ENCODE results near the gene CCL28.

CCL28 gene

GRCh38 chr5:43363445-43364152, 48.6 kb downstream of the CCL28 start:
- Mint-ChIP-seq H3K4me3 (no peak overlapping the region), H3K27me3 (ENCODE audit: low read depth, poor library complexity) (peaks cover 7% of the 10 kb centered on the region), H3K9me3 (peaks cover 46% of the 10 kb centered on the region), H3K36me3 (ENCODE audit: low read depth) (no peaks in the 10 kb centered on the region), H3K27ac (no peak overlapping the region), H3K4me1 (no peaks in the 10 kb centered on the region)
- no peak for DNase-seq
- TF ChIP-seq, protein P1, sequence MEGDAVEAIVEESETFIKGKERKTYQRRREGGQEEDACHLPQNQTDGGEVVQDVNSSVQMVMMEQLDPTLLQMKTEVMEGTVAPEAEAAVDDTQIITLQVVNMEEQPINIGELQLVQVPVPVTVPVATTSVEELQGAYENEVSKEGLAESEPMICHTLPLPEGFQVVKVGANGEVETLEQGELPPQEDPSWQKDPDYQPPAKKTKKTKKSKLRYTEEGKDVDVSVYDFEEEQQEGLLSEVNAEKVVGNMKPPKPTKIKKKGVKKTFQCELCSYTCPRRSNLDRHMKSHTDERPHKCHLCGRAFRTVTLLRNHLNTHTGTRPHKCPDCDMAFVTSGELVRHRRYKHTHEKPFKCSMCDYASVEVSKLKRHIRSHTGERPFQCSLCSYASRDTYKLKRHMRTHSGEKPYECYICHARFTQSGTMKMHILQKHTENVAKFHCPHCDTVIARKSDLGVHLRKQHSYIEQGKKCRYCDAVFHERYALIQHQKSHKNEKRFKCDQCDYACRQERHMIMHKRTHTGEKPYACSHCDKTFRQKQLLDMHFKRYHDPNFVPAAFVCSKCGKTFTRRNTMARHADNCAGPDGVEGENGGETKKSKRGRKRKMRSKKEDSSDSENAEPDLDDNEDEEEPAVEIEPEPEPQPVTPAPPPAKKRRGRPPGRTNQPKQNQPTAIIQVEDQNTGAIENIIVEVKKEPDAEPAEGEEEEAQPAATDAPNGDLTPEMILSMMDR (IDR thresholded peaks at IDR 0.05) = no peak

DNA sequence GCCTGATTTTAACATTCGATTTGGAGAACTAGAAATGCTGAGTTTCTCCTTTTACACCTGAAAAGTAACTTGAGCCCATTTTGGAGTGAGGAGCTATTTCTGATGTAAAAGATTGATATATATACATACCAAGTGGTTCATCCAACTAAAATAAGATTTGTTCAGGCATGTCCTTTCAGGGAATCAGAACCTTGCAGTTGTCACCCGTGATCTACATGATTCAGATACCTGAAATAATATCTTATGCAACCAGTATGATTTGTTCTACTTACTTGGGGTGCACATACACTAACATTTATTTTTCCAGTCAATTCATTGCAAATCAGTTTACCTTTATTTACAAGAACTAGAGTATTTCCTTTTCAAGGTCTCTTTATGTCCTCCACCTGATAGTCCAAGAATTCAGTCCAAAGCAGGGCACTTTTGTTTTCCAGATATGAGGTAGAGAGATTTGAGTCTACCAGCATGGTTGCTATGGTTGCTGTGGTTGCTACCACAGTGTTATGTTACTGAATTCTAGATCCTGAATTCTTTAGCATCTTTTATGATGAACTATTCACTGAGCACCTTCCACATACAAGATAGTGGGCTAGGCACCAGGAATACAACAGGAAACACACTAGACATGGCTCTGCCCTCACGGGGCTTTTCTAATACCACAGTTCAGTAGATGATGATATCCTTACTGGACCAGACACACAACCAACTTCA, 49.3 kb downstream of the CCL28 start:
- TF ChIP-seq, protein P1 (IDR thresholded peaks at IDR 0.05) = no peak
- H3K27me3 Mint-ChIP-seq (ENCODE audit: low read depth, poor library complexity) = peaks cover 7% of the 10 kb centered on the region
- H3K9me3 Mint-ChIP-seq = peaks cover 39% of the 10 kb centered on the region
- H3K27ac Mint-ChIP-seq = no peak overlapping the region
- DNase-seq = no peak
- peaks cover 2% of the 10 kb centered on the region for H3K4me1 Mint-ChIP-seq
- no peaks in the 10 kb centered on the region for H3K36me3 Mint-ChIP-seq (ENCODE audit: low read depth)
- H3K4me3 Mint-ChIP-seq = no peak overlapping the region

- Mint-ChIP-seq H3K4me1 (peaks cover 13% of the 10 kb centered on the region), H3K4me3 (no peak overlapping the region), H3K27ac (no peak overlapping the region), H3K27me3 (ENCODE audit: low read depth, poor library complexity) (peaks cover 5% of the 10 kb centered on the region), H3K36me3 (ENCODE audit: low read depth) (no peaks in the 10 kb centered on the region), H3K9me3 (peaks cover 32% of the 10 kb centered on the region)
- TF ChIP-seq, protein P1 (IDR thresholded peaks at IDR 0.05) = no peak
- DNase-seq = no peak
Observed at GRCh38 chr5:43358726-43359125, 53.5 kb downstream of the CCL28 start.

DNA sequence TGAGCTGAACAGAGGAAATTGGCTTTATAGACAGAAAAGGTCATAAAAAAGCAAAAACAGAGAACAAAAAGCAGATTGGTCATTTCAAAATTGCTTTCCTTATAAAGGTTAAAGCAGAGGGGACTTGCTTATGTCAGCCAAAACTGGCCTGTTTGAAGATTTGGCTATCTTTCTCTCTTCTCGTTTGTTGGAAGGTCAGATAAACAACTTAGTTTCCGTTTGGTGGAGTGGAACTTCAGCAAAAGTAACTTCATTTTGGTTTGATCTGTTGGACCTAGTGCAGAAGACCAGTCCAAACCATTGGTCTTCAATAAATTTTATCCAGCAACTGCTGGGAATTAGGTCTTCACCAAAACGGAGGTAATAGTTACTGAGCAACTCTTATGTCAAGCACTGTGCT, 53.9 kb downstream of the CCL28 start:
- H3K9me3 Mint-ChIP-seq = peaks cover 32% of the 10 kb centered on the region
- peaks cover 5% of the 10 kb centered on the region for H3K27me3 Mint-ChIP-seq (ENCODE audit: low read depth, poor library complexity)
- no peak for DNase-seq
- H3K4me1 Mint-ChIP-seq = peaks cover 13% of the 10 kb centered on the region
- no peak overlapping the region for H3K27ac Mint-ChIP-seq
- no peaks in the 10 kb centered on the region for H3K36me3 Mint-ChIP-seq (ENCODE audit: low read depth)
- TF ChIP-seq, protein P1 (IDR thresholded peaks at IDR 0.05) = no peak
- H3K4me3 Mint-ChIP-seq = no peak overlapping the region

DNA sequence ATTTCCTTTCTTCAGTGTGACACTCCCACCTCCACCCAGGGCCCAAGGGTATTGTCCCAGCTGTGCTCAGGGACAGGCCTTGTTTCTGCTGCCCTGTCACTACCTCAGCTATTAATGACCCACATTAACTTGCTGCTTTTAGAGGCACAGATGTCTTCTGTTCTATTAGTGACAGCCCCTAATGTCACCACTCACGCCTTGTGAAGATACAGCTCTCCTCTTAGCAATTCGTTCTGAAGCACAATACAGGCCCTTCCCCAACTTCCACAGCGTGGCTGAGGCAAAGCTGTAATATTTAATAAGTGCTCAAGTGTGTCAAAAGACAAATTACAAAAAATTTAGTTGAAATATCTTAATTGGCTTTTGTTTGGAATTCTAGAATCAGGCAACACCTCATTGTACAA, 54.3 kb downstream of the CCL28 start:
- H3K4me1 Mint-ChIP-seq = peaks cover 13% of the 10 kb centered on the region
- peaks cover 2% of the 10 kb centered on the region for H3K27me3 Mint-ChIP-seq (ENCODE audit: low read depth, poor library complexity)
- H3K27ac Mint-ChIP-seq = peak overlapping the region; percentile 60
- no peak overlapping the region for H3K4me3 Mint-ChIP-seq
- TF ChIP-seq, protein P1 (IDR thresholded peaks at IDR 0.05) = no peak
- DNase-seq = no peak
- H3K9me3 Mint-ChIP-seq = peaks cover 32% of the 10 kb centered on the region
- H3K36me3 Mint-ChIP-seq (ENCODE audit: low read depth) = no peaks in the 10 kb centered on the region
